ENCODE results near the gene MVD.

MVD gene

DNA sequence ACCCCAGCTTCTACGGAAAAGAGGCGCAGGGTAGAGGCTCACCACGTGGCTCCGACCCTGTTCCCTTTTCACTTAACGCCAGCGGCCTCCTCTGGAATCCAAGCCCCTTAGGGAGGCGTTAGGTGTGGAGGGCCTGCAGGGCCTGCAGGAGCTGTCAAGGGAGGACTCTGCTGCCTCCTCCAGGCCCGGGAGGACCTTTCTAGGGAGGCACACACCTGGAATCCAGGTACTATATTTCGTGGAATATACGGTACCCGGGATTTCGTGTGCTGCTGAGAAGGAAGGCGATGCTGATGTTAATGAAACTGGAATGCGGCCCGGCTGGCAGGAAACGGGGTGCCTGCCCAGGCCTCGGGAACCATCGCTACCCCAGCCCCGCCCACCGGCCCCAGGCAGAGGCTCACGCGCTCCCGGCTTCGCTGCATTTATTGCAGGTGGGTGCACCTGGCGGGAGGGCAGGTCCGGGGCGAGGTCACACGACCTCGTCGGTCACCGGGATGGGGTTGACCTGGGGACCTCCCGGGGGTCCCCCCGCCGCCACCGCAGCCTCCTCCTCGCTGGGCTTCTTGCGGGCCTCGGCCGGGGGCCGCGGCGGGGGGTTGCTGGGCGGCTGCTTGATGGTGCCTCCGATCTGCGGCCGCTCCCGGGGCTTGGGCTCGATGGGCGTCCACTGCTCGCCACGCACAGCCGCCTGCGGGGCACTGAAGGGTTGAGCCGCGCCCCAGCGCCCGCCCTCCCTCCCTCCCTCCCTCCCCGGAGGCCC lies 19.8 kb downstream of the MVD start:
- DNase-seq (ENCODE audit: low read depth, low spot score), result no peak
- no peak overlapping the region for H3K4me3 ChIP-seq (ENCODE audit: low read depth, low read length)
- ChIA-PET POLR2A (no interaction called here), CTCF (interaction anchor here (0.9 kb wide), 1 partner anchor 14 kb away, joined by 3 read pairs; no protein-coding TSS in a partner anchor)
- no peak for TF ChIP-seq CTCF (IDR thresholded peaks at IDR 0.05; ENCODE audit: insufficient read depth, low read length, missing control alignments)

- ChIA-PET POLR2A (no interaction called here), CTCF (no interaction called here)
- DNase-seq (ENCODE audit: low read depth, low spot score), result no peak
- H3K4me3 ChIP-seq (ENCODE audit: low read depth, low read length), result no peak overlapping the region
- TF ChIP-seq CTCF (IDR thresholded peaks at IDR 0.05; ENCODE audit: insufficient read depth, low read length, missing control alignments), result no peak
Observed at GRCh38 chr16:88640498-88641247, 22.2 kb downstream of the MVD start.

GRCh38 chr16:88640039-88640495 lies 22.8 kb downstream of the MVD start:
- ChIA-PET CTCF (no interaction called here), POLR2A (no interaction called here)
- no peak overlapping the region for H3K4me3 ChIP-seq (ENCODE audit: low read depth, low read length)
- no peak for TF ChIP-seq CTCF (IDR thresholded peaks at IDR 0.05; ENCODE audit: insufficient read depth, low read length, missing control alignments)
- no peak for DNase-seq (ENCODE audit: low read depth, low spot score)

DNA sequence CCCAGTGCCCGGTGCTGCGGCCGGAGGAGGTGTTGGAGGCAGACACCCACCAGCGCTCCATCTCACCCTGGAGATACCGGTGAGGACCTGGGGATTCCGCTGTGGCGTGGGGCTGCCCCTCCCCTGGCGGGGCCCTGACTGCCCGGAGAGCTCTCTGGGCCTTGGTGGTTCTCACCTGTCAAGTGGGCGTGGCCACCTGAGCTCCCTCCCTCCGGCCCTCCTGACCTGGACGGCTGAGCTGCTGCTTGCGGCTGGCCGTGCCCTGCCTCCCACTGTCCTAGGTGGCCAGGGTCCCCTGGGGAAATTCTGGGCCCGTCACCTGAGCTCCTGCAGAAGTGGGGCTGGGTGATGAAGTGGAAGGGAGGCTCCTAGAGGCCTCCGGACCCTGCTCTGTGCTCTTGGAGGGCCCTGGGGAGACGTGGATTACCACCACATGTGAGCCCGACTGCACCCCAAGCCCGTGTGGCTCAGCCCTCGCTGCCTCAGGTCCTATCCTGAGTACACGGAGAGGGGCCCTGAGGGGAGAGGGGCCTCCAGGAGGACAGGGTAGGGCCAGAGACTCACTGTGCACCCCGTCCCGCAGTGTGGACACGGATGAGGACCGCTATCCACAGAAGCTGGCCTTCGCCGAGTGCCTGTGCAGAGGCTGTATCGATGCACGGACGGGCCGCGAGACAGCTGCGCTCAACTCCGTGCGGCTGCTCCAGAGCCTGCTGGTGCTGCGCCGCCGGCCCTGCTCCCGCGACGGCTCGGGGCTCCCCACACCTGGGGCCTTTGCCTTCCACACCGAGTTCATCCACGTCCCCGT lies 23.5 kb downstream of the MVD start:
- ChIA-PET CTCF (interaction anchor here (0.7 kb wide), 1 partner anchor 9 kb away, joined by 3 read pairs; no protein-coding TSS in a partner anchor), POLR2A (no interaction called here)
- DNase-seq (ENCODE audit: low read depth, low spot score), result no peak
- H3K4me3 ChIP-seq (ENCODE audit: low read depth, low read length), result no peak overlapping the region
- TF ChIP-seq CTCF (IDR thresholded peaks at IDR 0.05; ENCODE audit: insufficient read depth, low read length, missing control alignments), result no peak

GRCh38 chr16:88638323-88639230 lies 24.3 kb downstream of the MVD start, which contains the start of gene IL17C:
IL17C (plus strand) TSS chr16:88638572; CDS start chr16:88638642, 70 bp downstream.
- no peak within 1 kb of the TSS for H3K4me3 ChIP-seq (ENCODE audit: low read depth, low read length)
- CTCF ChIA-PET, result interaction anchor here (0.7 kb wide), 1 partner anchor 9 kb away, joined by 3 read pairs; no protein-coding TSS in a partner anchor
- no peak for TF ChIP-seq CTCF (IDR thresholded peaks at IDR 0.05; ENCODE audit: insufficient read depth, low read length, missing control alignments)
- DNase-seq (ENCODE audit: low read depth, low spot score), result no peak
- POLR2A ChIA-PET, result no interaction called here
